ENCODE measurements around the gene RAB11FIP5.

The RAB11FIP5 gene

GRCh38 chr2:73033142-73033765, 79.5 kb downstream of the RAB11FIP5 start:
- DNase-seq, result peak; percentile 13

- DNase-seq, result no peak
These were observed 80.0 kb downstream of the RAB11FIP5 start for GRCh38 chr2:73032702-73033097.

- no peak for DNase-seq
These were observed 80.7 kb downstream of the RAB11FIP5 start for GRCh38 chr2:73031725-73032701.

GRCh38 chr2:73031095-73031678, 81.6 kb downstream of the RAB11FIP5 start:
- DNase-seq, result no peak

- no peak for DNase-seq
These were observed 83.9 kb downstream of the RAB11FIP5 start for GRCh38 chr2:73028841-73029240.

GRCh38 chr2:73027340-73027739, 85.4 kb downstream of the RAB11FIP5 start:
- DNase-seq, result no peak

- no peak for DNase-seq
These were observed 89.3 kb downstream of the RAB11FIP5 start for GRCh38 chr2:73023497-73023896.

Measured in DMS53 (cell line).